Activated CD4-positive, alpha-beta T cell treated with anti-CD3 and anti-CD28 coated beads for 36 hours (primary cell): ENCODE measurements around the gene ZNF436. TPM values are rescaled to one million over a fixed set of nuclear protein-coding genes. Genes with fewer than 3 reads are reported as not detected.
"Not testable (repeated sequence)": the region's sequence is repeated elsewhere in the genome, so short reads cannot be mapped to it uniquely, and the experiment has no call there.

ENCODE experiments used
- ATAC-seq: fragments of 200-7000 bp; cut with Tn5 transposase; one replicate; pipeline ENCODE4 v1.10.0; 2021; ENCODE audit warnings: mild to moderate bottlenecking, moderate library complexity
- CTCF ChIA-PET: fragments of 350-600 bp; sonication (Branson Sonifier 250); formaldehyde crosslinking; loops from one replicate; lab custom pipeline; 2021; ENCODE audit warnings: antibody characterized with exemption; lab: Charles Lee
- POLR2A ChIA-PET: fragments of 350-600 bp; sonication (Branson Sonifier 250); formaldehyde crosslinking; loops from one replicate; lab custom pipeline; 2021; ENCODE audit warnings: antibody characterized with exemption, inconsistent platforms; lab: Charles Lee
- DNase-seq: peaks from one replicate; pipeline ENCODE4 v3.0.0-alpha.2; 2020
- H3K27ac Mint-ChIP-seq: one replicate; pipeline ENCODE4 v1.8.0; 2021; ENCODE audit warnings: mixed read lengths
- H3K27me3 Mint-ChIP-seq: one replicate; pipeline ENCODE4 v1.8.0; 2021; ENCODE audit warnings: mixed read lengths
- H3K36me3 Mint-ChIP-seq: one replicate; pipeline ENCODE4 v1.8.0; 2021; ENCODE audit warnings: low read depth, mixed read lengths
- H3K4me1 Mint-ChIP-seq: one replicate; pipeline ENCODE4 v1.8.0; 2021; ENCODE audit warnings: mixed read lengths
- H3K4me3 Mint-ChIP-seq: one replicate; pipeline ENCODE4 v1.8.0; 2021; ENCODE audit warnings: mild to moderate bottlenecking, moderate library complexity, mixed read lengths
- H3K9me3 Mint-ChIP-seq: one replicate; pipeline ENCODE4 v1.8.0; 2021; ENCODE audit warnings: low read depth, mixed read lengths
- intact Hi-C, 2 experiments: fragments of 100-400 bp; cut with DNase I in 1 of 2; cut with micrococcal nuclease in 1 of 2; formaldehyde crosslinking; loops; one replicate each; pipeline versions ENCODE4 v1.14.2 to v1.15.1; 2022 to 2024; cut with DNase I, micrococcal nuclease
- total RNA-seq, 2 experiments: library from RNA; stranded (reverse); gene quantifications; one replicate each; pipeline ENCODE4 v1.2.3, GENCODE V29; 2021

ZNF436 gene
- total RNA-seq, 2 experiments from 2014 or later = 5.2 to 6.1 TPM

GRCh38 chr1:23393706-23394105 is 24.1 kb upstream of the ZNF436 start:
- POLR2A ChIA-PET = interaction anchor here (0.6 kb wide), 1 partner anchor 298 kb away, joined by 3 read pairs; the partner anchor contains the start of gene RPL11

GRCh38 chr1:23392125-23392855 is 22.7 kb upstream of the ZNF436 start:
- intact Hi-C loops = no loop called here
- ChIA-PET POLR2A (no interaction called here), CTCF (no interaction called here)
- Mint-ChIP-seq H3K27me3 (no peaks in the 10 kb centered on the region), H3K4me1 (peaks cover 7% of the 10 kb centered on the region), H3K9me3 (no peaks in the 10 kb centered on the region), H3K27ac (no peak overlapping the region), H3K36me3 (peaks cover 2% of the 10 kb centered on the region), H3K4me3 (no peak overlapping the region)
- no peak for DNase-seq
- no peak for ATAC-seq

More at GRCh38 chr1:23393706-23394105, 24.1 kb upstream of the ZNF436 start:
- Mint-ChIP-seq H3K36me3 (peaks cover 4% of the 10 kb centered on the region), H3K9me3 (no peaks in the 10 kb centered on the region), H3K27me3 (no peaks in the 10 kb centered on the region), H3K4me3 (no peak overlapping the region), H3K4me1 (peaks cover 7% of the 10 kb centered on the region), H3K27ac (no peak overlapping the region)
- intact Hi-C loops = no loop called here
- CTCF ChIA-PET = interaction anchor here (2.4 kb wide), 1 partner anchor 10 kb away, joined by 12 read pairs; no protein-coding TSS in a partner anchor
- no peak for DNase-seq
- no peak for ATAC-seq

GRCh38 chr1:23389837-23390321 is 20.2 kb upstream of the ZNF436 start:
- DNase-seq = no peak
- Mint-ChIP-seq H3K27me3 (no peaks in the 10 kb centered on the region), H3K9me3 (no peaks in the 10 kb centered on the region), H3K4me1 (no peaks in the 10 kb centered on the region), H3K27ac (no peak overlapping the region), H3K36me3 (no peaks in the 10 kb centered on the region), H3K4me3 (no peak overlapping the region)
- POLR2A ChIA-PET = interaction anchor here (0.7 kb wide), 1 partner anchor 863 kb away, joined by 3 read pairs; no protein-coding TSS in a partner anchor
- ATAC-seq = no peak
- intact Hi-C loops = no loop called here
- CTCF ChIA-PET = interaction anchor here (1.8 to 4.3 kb wide), 2 partner anchors 14 to 206 kb away, joined by 4 to 26 read pairs; no protein-coding TSS in a partner anchor

- intact Hi-C loops = no loop called here
- ATAC-seq (no peak), DNase-seq (no peak)
- no peaks in the 10 kb centered on the region for H3K9me3 Mint-ChIP-seq
- H3K27me3 Mint-ChIP-seq = no peaks in the 10 kb centered on the region
- H3K4me1 Mint-ChIP-seq = no peaks in the 10 kb centered on the region
- no peak overlapping the region for H3K27ac Mint-ChIP-seq
- H3K36me3 Mint-ChIP-seq = no peaks in the 10 kb centered on the region
- H3K4me3 Mint-ChIP-seq = no peak overlapping the region
- ChIA-PET CTCF (interaction anchor here (4.3 kb wide), 1 partner anchor 16 kb away, joined by 26 read pairs; no protein-coding TSS in a partner anchor), POLR2A (interaction anchor here (0.6 kb wide), 1 partner anchor 43 kb away, joined by 3 read pairs; no protein-coding TSS in a partner anchor)
Observed at GRCh38 chr1:23387494-23387893, 17.9 kb upstream of the ZNF436 start.

- no peaks in the 10 kb centered on the region for H3K4me1 Mint-ChIP-seq
- H3K36me3 Mint-ChIP-seq = no peaks in the 10 kb centered on the region
- intact Hi-C loops = no loop called here
- ATAC-seq = no peak
- H3K4me3 Mint-ChIP-seq = no peak overlapping the region
- CTCF ChIA-PET = no interaction called here
- no peak for DNase-seq
- POLR2A ChIA-PET = no interaction called here
- no peaks in the 10 kb centered on the region for H3K9me3 Mint-ChIP-seq
- no peaks in the 10 kb centered on the region for H3K27me3 Mint-ChIP-seq
- no peak overlapping the region for H3K27ac Mint-ChIP-seq
Observed at GRCh38 chr1:23385119-23385621, 15.5 kb upstream of the ZNF436 start.

- Mint-ChIP-seq H3K27me3 (no peaks in the 10 kb centered on the region), H3K4me1 (no peaks in the 10 kb centered on the region), H3K4me3 (no peak overlapping the region), H3K9me3 (no peaks in the 10 kb centered on the region), H3K27ac (no peak overlapping the region), H3K36me3 (no peaks in the 10 kb centered on the region)
- intact Hi-C loops = no loop called here
- DNase-seq (no peak), ATAC-seq (no peak)
- CTCF ChIA-PET = no interaction called here
- POLR2A ChIA-PET = no interaction called here
Observed at GRCh38 chr1:23384312-23385058, 14.8 kb upstream of the ZNF436 start.

GRCh38 chr1:23383577-23384311 is 14.1 kb upstream of the ZNF436 start:
- ATAC-seq = no peak
- Mint-ChIP-seq H3K27me3 (no peaks in the 10 kb centered on the region), H3K4me1 (no peaks in the 10 kb centered on the region), H3K36me3 (no peaks in the 10 kb centered on the region), H3K27ac (no peak overlapping the region), H3K4me3 (no peak overlapping the region), H3K9me3 (no peaks in the 10 kb centered on the region)
- DNase-seq = no peak
- ChIA-PET CTCF (no interaction called here), POLR2A (no interaction called here)
- intact Hi-C loops = no loop called here

GRCh38 chr1:23381233-23381885 is 11.7 kb upstream of the ZNF436 start:
- Mint-ChIP-seq H3K27ac (no peak overlapping the region), H3K27me3 (no peaks in the 10 kb centered on the region), H3K9me3 (no peaks in the 10 kb centered on the region), H3K36me3 (no peaks in the 10 kb centered on the region), H3K4me3 (no peak overlapping the region), H3K4me1 (no peaks in the 10 kb centered on the region)
- ChIA-PET POLR2A (interaction anchor here (0.6 kb wide), 2 partner anchors 217 to 503 kb away, joined by 3 to 5 read pairs; no protein-coding TSS in a partner anchor), CTCF (interaction anchor here (0.5 to 0.9 kb wide), 2 partner anchors 23 to 318 kb away, joined by 3 read pairs; no protein-coding TSS in a partner anchor)
- ATAC-seq (no peak), DNase-seq (no peak)
- intact Hi-C loops = no loop called here

GRCh38 chr1:23380719-23381118 is 11.1 kb upstream of the ZNF436 start:
- H3K4me3 Mint-ChIP-seq = no peak overlapping the region
- ChIA-PET POLR2A (no interaction called here), CTCF (interaction anchor here (0.7 kb wide), 1 partner anchor 8 kb away, joined by 3 read pairs; no protein-coding TSS in a partner anchor)
- DNase-seq (no peak), ATAC-seq (no peak)
- H3K36me3 Mint-ChIP-seq = no peaks in the 10 kb centered on the region
- no peaks in the 10 kb centered on the region for H3K9me3 Mint-ChIP-seq
- H3K4me1 Mint-ChIP-seq = no peaks in the 10 kb centered on the region
- no peaks in the 10 kb centered on the region for H3K27me3 Mint-ChIP-seq
- no peak overlapping the region for H3K27ac Mint-ChIP-seq
- intact Hi-C loops = no loop called here

GRCh38 chr1:23380236-23380635 is 10.6 kb upstream of the ZNF436 start:
- CTCF ChIA-PET = interaction anchor here (0.7 kb wide), 1 partner anchor 9 kb away, joined by 3 read pairs; no protein-coding TSS in a partner anchor

More at GRCh38 chr1:23380236-23380635, 10.6 kb upstream of the ZNF436 start:
- H3K27ac Mint-ChIP-seq, ATAC-seq, intact Hi-C loops, H3K27me3 Mint-ChIP-seq, H3K4me1 Mint-ChIP-seq, H3K4me3 Mint-ChIP-seq, H3K36me3 Mint-ChIP-seq, H3K9me3 Mint-ChIP-seq, POLR2A ChIA-PET, DNase-seq: not testable (repeated sequence)
